DOHH2 (cell line): ENCODE measurements around the gene TMEM44.

ENCODE experiments used
- H3F3A ChIP-seq: fragments of 200-600 bp; sonication (generic), shearing (Covaris generic); 2 replicates; pipeline ENCODE4 v1.6.0; 2016; ENCODE audit warnings: antibody characterized with exemption, mild to moderate bottlenecking; ENCODE audit not compliant: control insufficient read depth, insufficient read depth
- H3K27ac ChIP-seq: fragments of 200-600 bp; sonication (generic); 2 replicates; pipeline ENCODE4 v1.5.1; 2014; ENCODE audit warnings: low read depth, mild to moderate bottlenecking, low read length, moderate library complexity
- H3K27me3 ChIP-seq: fragments of 200-600 bp; sonication (generic); 2 replicates; pipeline ENCODE4 v1.6.1; 2014; ENCODE audit warnings: mild to moderate bottlenecking, low read length, mixed read lengths; ENCODE audit not compliant: control insufficient read depth
- H3K36me3 ChIP-seq: fragments of 200-600 bp; sonication (generic); 2 replicates; pipeline ENCODE4 v1.6.1; 2014; ENCODE audit warnings: mild to moderate bottlenecking, low read length, moderate library complexity, mixed read lengths; ENCODE audit not compliant: control insufficient read depth
- H3K4me1 ChIP-seq: fragments of 200-600 bp; sonication (generic); 2 replicates; pipeline ENCODE4 v1.6.1; 2014; ENCODE audit warnings: mild to moderate bottlenecking, low read length, mixed read lengths; ENCODE audit not compliant: control insufficient read depth
- H3K4me2 ChIP-seq: fragments of 200-600 bp; sonication (generic); 2 replicates; pipeline ENCODE4 v1.6.0; 2014; ENCODE audit warnings: mild to moderate bottlenecking, low read length, moderate library complexity
- H3K4me3 ChIP-seq: fragments of 200-600 bp; sonication (generic); 2 replicates; pipeline ENCODE4 v1.5.1; 2014; ENCODE audit warnings: mild to moderate bottlenecking, low read length, mixed read lengths
- H3K79me2 ChIP-seq: fragments of 200-600 bp; sonication (generic); 2 replicates; pipeline ENCODE4 v1.6.1; 2014; ENCODE audit warnings: mild to moderate bottlenecking, low read length, mixed read lengths; ENCODE audit not compliant: control insufficient read depth
- H3K9me2 ChIP-seq: fragments of 200-600 bp; sonication (generic); replicated peaks from 2 replicates; pipeline ENCODE4 v1.6.1; 2014; ENCODE audit warnings: mild to moderate bottlenecking, low read length, mixed read lengths; ENCODE audit not compliant: control insufficient read depth
- H3K9me3 ChIP-seq: fragments of 200-600 bp; sonication (generic); 2 replicates; pipeline ENCODE4 v1.6.1; 2014; ENCODE audit warnings: antibody characterized with exemption, low read length, mixed read lengths; ENCODE audit not compliant: control insufficient read depth, insufficient read depth
- H4K20me1 ChIP-seq: fragments of 200-600 bp; sonication (generic); 2 replicates; pipeline ENCODE4 v1.6.0; 2014; ENCODE audit warnings: low read depth, mild to moderate bottlenecking, antibody characterized with exemption, low read length, moderate library complexity; ENCODE audit not compliant: control insufficient read depth, insufficient read depth
- EZH2phosphoT487 ChIP-seq: fragments of 200-600 bp; sonication (generic); IDR thresholded peaks from 2 replicates; pipeline ENCODE4 v1.6.1; 2017; ENCODE audit warnings: borderline replicate concordance, mild to moderate bottlenecking, antibody characterized with exemption, low read length, moderate library complexity, mixed read lengths
- TF ChIP-seq, protein P1 (sequence below): fragments of 200-600 bp; sonication (generic); IDR thresholded peaks from one replicate; pipeline ENCODE4 v1.5.1; 2014; ENCODE audit warnings: antibody characterized with exemption, mild to moderate bottlenecking, low read depth, low read length; ENCODE audit not compliant: poor library complexity, severe bottlenecking

Gene TMEM44

GRCh38 chr3:194615226-194615625 lies 18.0 kb downstream of the TMEM44 start:
- Histone ChIP-seq H3K27me3 (no peaks in the 10 kb centered on the region), H3K4me1 (no peaks in the 10 kb centered on the region), H3K9me3 (no peaks in the 10 kb centered on the region), H3K27ac (no peak overlapping the region), H4K20me1 (no peaks in the 10 kb centered on the region), H3K79me2 (no peaks in the 10 kb centered on the region), H3K9me2 (no peaks in the 10 kb centered on the region), H3K4me3 (no peak overlapping the region), H3K4me2 (no peak overlapping the region), H3K36me3 (no peaks in the 10 kb centered on the region), H3F3A (no peaks in the 10 kb centered on the region)
- no peak for TF ChIP-seq EZH2phosphoT487
- TF ChIP-seq, protein P1, sequence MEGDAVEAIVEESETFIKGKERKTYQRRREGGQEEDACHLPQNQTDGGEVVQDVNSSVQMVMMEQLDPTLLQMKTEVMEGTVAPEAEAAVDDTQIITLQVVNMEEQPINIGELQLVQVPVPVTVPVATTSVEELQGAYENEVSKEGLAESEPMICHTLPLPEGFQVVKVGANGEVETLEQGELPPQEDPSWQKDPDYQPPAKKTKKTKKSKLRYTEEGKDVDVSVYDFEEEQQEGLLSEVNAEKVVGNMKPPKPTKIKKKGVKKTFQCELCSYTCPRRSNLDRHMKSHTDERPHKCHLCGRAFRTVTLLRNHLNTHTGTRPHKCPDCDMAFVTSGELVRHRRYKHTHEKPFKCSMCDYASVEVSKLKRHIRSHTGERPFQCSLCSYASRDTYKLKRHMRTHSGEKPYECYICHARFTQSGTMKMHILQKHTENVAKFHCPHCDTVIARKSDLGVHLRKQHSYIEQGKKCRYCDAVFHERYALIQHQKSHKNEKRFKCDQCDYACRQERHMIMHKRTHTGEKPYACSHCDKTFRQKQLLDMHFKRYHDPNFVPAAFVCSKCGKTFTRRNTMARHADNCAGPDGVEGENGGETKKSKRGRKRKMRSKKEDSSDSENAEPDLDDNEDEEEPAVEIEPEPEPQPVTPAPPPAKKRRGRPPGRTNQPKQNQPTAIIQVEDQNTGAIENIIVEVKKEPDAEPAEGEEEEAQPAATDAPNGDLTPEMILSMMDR, result no peak

DNA sequence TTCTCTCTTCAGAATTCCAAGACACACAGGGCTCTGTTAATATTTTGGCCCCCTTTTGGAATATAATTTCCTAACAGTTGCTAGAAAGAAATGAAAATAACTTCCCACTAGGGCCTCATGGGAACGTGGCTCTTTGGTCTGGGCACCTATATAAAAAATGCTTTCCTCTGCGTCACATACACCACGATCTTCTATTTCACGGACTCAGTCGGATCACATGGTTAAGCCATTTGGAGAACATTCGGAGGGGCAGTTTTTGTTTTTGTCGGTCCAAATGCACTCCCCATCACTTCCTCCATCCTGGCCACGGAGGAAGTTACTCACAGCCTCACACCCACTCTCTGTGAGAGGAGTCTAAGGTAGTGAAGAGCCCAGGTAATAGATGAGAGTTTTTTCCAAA lies 21.0 kb downstream of the TMEM44 start:
- no peaks in the 10 kb centered on the region for H4K20me1 ChIP-seq
- no peaks in the 10 kb centered on the region for H3F3A ChIP-seq
- H3K4me1 ChIP-seq, result no peaks in the 10 kb centered on the region
- no peak overlapping the region for H3K4me2 ChIP-seq
- H3K27ac ChIP-seq, result no peak overlapping the region
- TF ChIP-seq, protein P1, result no peak
- no peak for TF ChIP-seq EZH2phosphoT487
- no peaks in the 10 kb centered on the region for H3K79me2 ChIP-seq
- H3K9me2 ChIP-seq, result no peaks in the 10 kb centered on the region
- H3K9me3 ChIP-seq, result no peaks in the 10 kb centered on the region
- no peak overlapping the region for H3K4me3 ChIP-seq
- no peaks in the 10 kb centered on the region for H3K27me3 ChIP-seq
- no peaks in the 10 kb centered on the region for H3K36me3 ChIP-seq

GRCh38 chr3:194610689-194611088 lies 22.5 kb downstream of the TMEM44 start:
- Histone ChIP-seq H3K4me3 (no peak overlapping the region), H3K4me2 (no peak overlapping the region), H3K9me2 (no peaks in the 10 kb centered on the region), H3K36me3 (no peaks in the 10 kb centered on the region), H4K20me1 (no peaks in the 10 kb centered on the region), H3K27ac (no peak overlapping the region), H3K9me3 (no peaks in the 10 kb centered on the region), H3K27me3 (no peaks in the 10 kb centered on the region), H3F3A (no peaks in the 10 kb centered on the region), H3K4me1 (no peaks in the 10 kb centered on the region), H3K79me2 (no peaks in the 10 kb centered on the region)
- TF ChIP-seq, protein P1, result no peak
- no peak for TF ChIP-seq EZH2phosphoT487

DNA sequence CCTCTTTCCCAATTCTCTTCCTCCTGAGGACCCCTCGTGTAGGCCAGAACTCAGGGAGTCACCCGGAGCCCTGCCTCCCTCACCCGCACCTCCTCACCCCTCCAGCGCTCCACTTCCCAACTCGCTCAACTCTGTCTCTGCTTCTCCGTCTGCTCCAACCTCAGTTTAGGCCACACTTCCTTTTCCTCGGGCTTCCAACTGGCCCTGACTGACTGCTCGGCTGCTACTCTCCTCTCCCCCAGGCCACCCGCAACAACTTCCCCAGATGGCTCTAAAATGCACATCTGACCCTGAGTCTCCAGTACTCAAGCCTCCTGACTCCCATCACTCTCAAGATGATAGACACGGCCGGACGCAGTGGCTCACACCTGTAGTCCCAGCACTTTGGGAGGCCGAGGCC lies 23.6 kb downstream of the TMEM44 start:
- no peak overlapping the region for H3K27ac ChIP-seq

More for the DNA sequence above, 23.6 kb downstream of the TMEM44 start:
- Histone ChIP-seq H4K20me1 (no peaks in the 10 kb centered on the region), H3K4me3 (no peak overlapping the region), H3K9me2 (no peaks in the 10 kb centered on the region), H3K27me3 (no peaks in the 10 kb centered on the region), H3K79me2 (no peaks in the 10 kb centered on the region), H3F3A (no peaks in the 10 kb centered on the region), H3K36me3 (no peaks in the 10 kb centered on the region), H3K9me3 (no peaks in the 10 kb centered on the region), H3K4me1 (no peaks in the 10 kb centered on the region), H3K4me2 (no peak overlapping the region)
- no peak for TF ChIP-seq EZH2phosphoT487
- TF ChIP-seq, protein P1, result no peak
